Activated naive CD8-positive, alpha-beta T cell treated with anti-CD3 and anti-CD28 coated beads, Interleukin-2, amount 10 ng/mL, durations not matched to agents 7 days and 5 days (primary cell): ENCODE measurements around the gene CDC42BPA. TPM values are rescaled to one million over a fixed set of nuclear protein-coding genes. Genes with fewer than 3 reads are reported as not detected.

Experiments
- ATAC-seq: fragments of 150-1000 bp; cut with Tn5 transposase; one replicate; pipeline ENCODE4 v1.10.0; 2021; ENCODE audit warnings: low read depth, moderate library complexity
- POLR2A ChIA-PET: fragments of 350-600 bp; sonication (Branson Sonifier 250); formaldehyde crosslinking; loops from one replicate; lab custom pipeline; 2021; ENCODE audit warnings: antibody characterized with exemption; lab: Charles Lee
- DNase-seq: peaks from one replicate; pipeline ENCODE4 v3.0.0; 2021
- H3K27ac Mint-ChIP-seq: one replicate; pipeline ENCODE4 v1.8.0; 2022; ENCODE audit warnings: mild to moderate bottlenecking, mixed read lengths
- H3K27me3 Mint-ChIP-seq: one replicate; pipeline ENCODE4 v1.8.0; 2022; ENCODE audit warnings: mild to moderate bottlenecking, moderate library complexity, mixed read lengths
- H3K36me3 Mint-ChIP-seq: one replicate; pipeline ENCODE4 v1.8.0; 2021; ENCODE audit warnings: mild to moderate bottlenecking, mixed read lengths
- H3K4me1 Mint-ChIP-seq: one replicate; pipeline ENCODE4 v1.8.0; 2021; ENCODE audit warnings: mixed read lengths
- H3K4me3 Mint-ChIP-seq: one replicate; pipeline ENCODE4 v1.8.0; 2022; ENCODE audit warnings: mild to moderate bottlenecking, moderate library complexity, mixed read lengths
- H3K9me3 Mint-ChIP-seq: one replicate; pipeline ENCODE4 v1.8.0; 2021; ENCODE audit warnings: mixed read lengths
- total RNA-seq, 2 experiments: library from RNA; stranded (reverse); gene quantifications; one replicate each; pipeline ENCODE4 v1.2.3, GENCODE V29; 2021

Gene CDC42BPA
- total RNA-seq, 2 experiments from 2014 or later, result 0.91 to 1.2 TPM

GRCh38 chr1:227077783-227078182 lies 240.5 kb downstream of the CDC42BPA start:
- POLR2A ChIA-PET, result no interaction called here
- peaks cover 23% of the 10 kb centered on the region for H3K27me3 Mint-ChIP-seq
- H3K4me3 Mint-ChIP-seq, result no peak overlapping the region
- DNase-seq (no peak), ATAC-seq (no peak)
- H3K9me3 Mint-ChIP-seq, result peaks cover 1% of the 10 kb centered on the region
- no peaks in the 10 kb centered on the region for H3K36me3 Mint-ChIP-seq
- H3K4me1 Mint-ChIP-seq, result no peaks in the 10 kb centered on the region
- no peak overlapping the region for H3K27ac Mint-ChIP-seq

GRCh38 chr1:227073786-227074185 lies 244.5 kb downstream of the CDC42BPA start:
- Mint-ChIP-seq H3K27ac (no peak overlapping the region), H3K27me3 (peaks cover 17% of the 10 kb centered on the region), H3K4me3 (no peak overlapping the region), H3K36me3 (no peaks in the 10 kb centered on the region), H3K9me3 (no peaks in the 10 kb centered on the region), H3K4me1 (no peaks in the 10 kb centered on the region)
- DNase-seq (no peak), ATAC-seq (no peak)
- POLR2A ChIA-PET, result no interaction called here

GRCh38 chr1:227072991-227073390 lies 245.3 kb downstream of the CDC42BPA start:
- ATAC-seq (no peak), DNase-seq (no peak)
- POLR2A ChIA-PET, result no interaction called here
- no peaks in the 10 kb centered on the region for H3K9me3 Mint-ChIP-seq
- no peaks in the 10 kb centered on the region for H3K36me3 Mint-ChIP-seq
- no peak overlapping the region for H3K27ac Mint-ChIP-seq
- no peaks in the 10 kb centered on the region for H3K4me1 Mint-ChIP-seq
- peaks cover 15% of the 10 kb centered on the region for H3K27me3 Mint-ChIP-seq
- no peak overlapping the region for H3K4me3 Mint-ChIP-seq

GRCh38 chr1:227071895-227072587 lies 246.3 kb downstream of the CDC42BPA start:
- H3K4me1 Mint-ChIP-seq, result no peaks in the 10 kb centered on the region
- no peak for DNase-seq
- peaks cover 10% of the 10 kb centered on the region for H3K27me3 Mint-ChIP-seq
- POLR2A ChIA-PET, result no interaction called here
- no peak for ATAC-seq
- no peaks in the 10 kb centered on the region for H3K36me3 Mint-ChIP-seq
- H3K9me3 Mint-ChIP-seq, result no peaks in the 10 kb centered on the region
- H3K4me3 Mint-ChIP-seq, result no peak overlapping the region
- no peak overlapping the region for H3K27ac Mint-ChIP-seq

- Mint-ChIP-seq H3K36me3 (no peaks in the 10 kb centered on the region), H3K4me1 (no peaks in the 10 kb centered on the region), H3K4me3 (no peak overlapping the region), H3K9me3 (no peaks in the 10 kb centered on the region), H3K27ac (no peak overlapping the region), H3K27me3 (peaks cover 10% of the 10 kb centered on the region)
- POLR2A ChIA-PET, result no interaction called here
- ATAC-seq (no peak), DNase-seq (no peak)
These were observed 247.5 kb downstream of the CDC42BPA start for GRCh38 chr1:227070638-227071285.

GRCh38 chr1:227069490-227069889 lies 248.8 kb downstream of the CDC42BPA start:
- H3K4me1 Mint-ChIP-seq, result no peaks in the 10 kb centered on the region
- H3K9me3 Mint-ChIP-seq, result no peaks in the 10 kb centered on the region
- DNase-seq (no peak), ATAC-seq (no peak)
- H3K27ac Mint-ChIP-seq, result no peak overlapping the region
- POLR2A ChIA-PET, result no interaction called here
- no peaks in the 10 kb centered on the region for H3K36me3 Mint-ChIP-seq
- H3K4me3 Mint-ChIP-seq, result no peak overlapping the region
- peaks cover 4% of the 10 kb centered on the region for H3K27me3 Mint-ChIP-seq

- POLR2A ChIA-PET, result no interaction called here
- H3K36me3 Mint-ChIP-seq, result no peaks in the 10 kb centered on the region
- no peak overlapping the region for H3K4me3 Mint-ChIP-seq
- H3K27me3 Mint-ChIP-seq, result peaks cover 4% of the 10 kb centered on the region
- H3K4me1 Mint-ChIP-seq, result no peaks in the 10 kb centered on the region
- no peak overlapping the region for H3K27ac Mint-ChIP-seq
- ATAC-seq (no peak), DNase-seq (no peak)
- no peaks in the 10 kb centered on the region for H3K9me3 Mint-ChIP-seq
These were observed 249.4 kb downstream of the CDC42BPA start for GRCh38 chr1:227068883-227069282.

- no peak overlapping the region for H3K27ac Mint-ChIP-seq
- no peak for DNase-seq
- no peaks in the 10 kb centered on the region for H3K4me1 Mint-ChIP-seq
- POLR2A ChIA-PET, result no interaction called here
- ATAC-seq, result no peak
- H3K4me3 Mint-ChIP-seq, result no peak overlapping the region
- peaks cover 4% of the 10 kb centered on the region for H3K27me3 Mint-ChIP-seq
- no peaks in the 10 kb centered on the region for H3K36me3 Mint-ChIP-seq
- H3K9me3 Mint-ChIP-seq, result no peaks in the 10 kb centered on the region
These were observed 251.3 kb downstream of the CDC42BPA start for GRCh38 chr1:227066999-227067398.

GRCh38 chr1:227065311-227065710 lies 253.0 kb downstream of the CDC42BPA start:
- ATAC-seq (no peak), DNase-seq (no peak)
- Mint-ChIP-seq H3K9me3 (no peaks in the 10 kb centered on the region), H3K27ac (no peak overlapping the region), H3K4me3 (no peak overlapping the region), H3K4me1 (no peaks in the 10 kb centered on the region), H3K36me3 (no peaks in the 10 kb centered on the region), H3K27me3 (peaks cover 4% of the 10 kb centered on the region)
- POLR2A ChIA-PET, result no interaction called here

- H3K27me3 Mint-ChIP-seq, result no peaks in the 10 kb centered on the region
- H3K4me1 Mint-ChIP-seq, result no peaks in the 10 kb centered on the region
- H3K4me3 Mint-ChIP-seq, result no peak overlapping the region
- no peak for DNase-seq
- H3K27ac Mint-ChIP-seq, result no peak overlapping the region
- no peaks in the 10 kb centered on the region for H3K9me3 Mint-ChIP-seq
- H3K36me3 Mint-ChIP-seq, result no peaks in the 10 kb centered on the region
- no peak for ATAC-seq
- POLR2A ChIA-PET, result no interaction called here
These were observed 256.0 kb downstream of the CDC42BPA start for GRCh38 chr1:227062306-227062705.

- Mint-ChIP-seq H3K9me3 (no peaks in the 10 kb centered on the region), H3K27me3 (no peaks in the 10 kb centered on the region), H3K4me1 (no peaks in the 10 kb centered on the region), H3K27ac (no peak overlapping the region), H3K36me3 (no peaks in the 10 kb centered on the region), H3K4me3 (no peak overlapping the region)
- DNase-seq (no peak), ATAC-seq (no peak)
- POLR2A ChIA-PET, result no interaction called here
These were observed 259.2 kb downstream of the CDC42BPA start for GRCh38 chr1:227059076-227059475.

- no peak overlapping the region for H3K4me3 Mint-ChIP-seq
- no peaks in the 10 kb centered on the region for H3K9me3 Mint-ChIP-seq
These were observed 260.0 kb downstream of the CDC42BPA start for GRCh38 chr1:227058321-227058751.

GRCh38 chr1:227049253-227049652 lies 269.0 kb downstream of the CDC42BPA start:
- DNase-seq, result no peak
- H3K4me3 Mint-ChIP-seq, result no peak overlapping the region
- H3K4me1 Mint-ChIP-seq, result no peaks in the 10 kb centered on the region
- no peaks in the 10 kb centered on the region for H3K9me3 Mint-ChIP-seq
- H3K36me3 Mint-ChIP-seq, result no peaks in the 10 kb centered on the region
- POLR2A ChIA-PET, result no interaction called here
- no peak for ATAC-seq
- no peak overlapping the region for H3K27ac Mint-ChIP-seq
- H3K27me3 Mint-ChIP-seq, result peaks cover 16% of the 10 kb centered on the region

More at GRCh38 chr1:227058321-227058751, 260.0 kb downstream of the CDC42BPA start:
- no peak for ATAC-seq
- Mint-ChIP-seq H3K36me3 (no peaks in the 10 kb centered on the region), H3K27ac (no peak overlapping the region), H3K27me3 (no peaks in the 10 kb centered on the region), H3K4me1 (no peaks in the 10 kb centered on the region)
- DNase-seq, result no peak
- POLR2A ChIA-PET, result no interaction called here

- POLR2A ChIA-PET, result interaction anchor here (0.7 kb wide), 1 partner anchor 540 kb away, joined by 3 read pairs; no protein-coding TSS in a partner anchor
- DNase-seq, result no peak
- no peaks in the 10 kb centered on the region for H3K36me3 Mint-ChIP-seq
- no peak for ATAC-seq
- H3K4me1 Mint-ChIP-seq, result no peaks in the 10 kb centered on the region
- no peaks in the 10 kb centered on the region for H3K9me3 Mint-ChIP-seq
- no peak overlapping the region for H3K27ac Mint-ChIP-seq
- H3K4me3 Mint-ChIP-seq, result no peak overlapping the region
- peaks cover 23% of the 10 kb centered on the region for H3K27me3 Mint-ChIP-seq
These were observed 274.5 kb downstream of the CDC42BPA start for GRCh38 chr1:227043755-227044154.
